Thymus (tissue), 11 donors: Measurements from ENCODE around the gene AKT3. TPM values are rescaled to one million over a fixed set of nuclear protein-coding genes. Genes with fewer than 3 reads are reported as not detected.

Source experiments
- DNase-seq, 9 donors: peaks; one replicate each; pipeline ENCODE4 v3.0.0-alpha.2; 2013; ENCODE audit warnings: low spot score in 9 of 9, low read depth in 6 of 9, missing footprints in 1 of 9
- H3K27ac ChIP-seq, 2 donors: one replicate each; pipeline ENCODE4 v1.5.1; 2013; ENCODE audit warnings: control low read depth in 1 of 2, low read depth in 1 of 2, low read length in 1 of 2, mild to moderate bottlenecking in 1 of 2, moderate library complexity in 1 of 2
- H3K27me3 ChIP-seq, 2 donors: one replicate each; pipeline ENCODE4 v1.5.1; 2013; ENCODE audit warnings: low read length in 1 of 2; ENCODE audit not compliant: control insufficient read depth in 2 of 2, insufficient read depth in 1 of 2
- H3K36me3 ChIP-seq, 2 donors: one replicate each; pipeline ENCODE4 v1.5.1; 2013; ENCODE audit warnings: low read length in 1 of 2, mild to moderate bottlenecking in 1 of 2, moderate library complexity in 1 of 2; ENCODE audit not compliant: control insufficient read depth in 2 of 2, insufficient read depth in 2 of 2
- H3K4me1 ChIP-seq, 2 donors: one replicate each; pipeline ENCODE4 v1.5.1; 2013; ENCODE audit warnings: low read length in 2 of 2; ENCODE audit not compliant: control insufficient read depth in 2 of 2, insufficient read depth in 2 of 2
- H3K4me3 ChIP-seq, 2 donors: one replicate each; pipeline ENCODE4 v1.5.1; 2013; ENCODE audit warnings: low read length in 2 of 2, control low read depth in 1 of 2, mild to moderate bottlenecking in 1 of 2
- H3K9me3 ChIP-seq, 2 donors: one replicate each; pipeline ENCODE4 v1.5.1; 2013; ENCODE audit warnings: low read length in 1 of 2, mild to moderate bottlenecking in 1 of 2; ENCODE audit not compliant: control insufficient read depth in 2 of 2, insufficient read depth in 1 of 2
- WGBS: extraction: QIAGEN DNeasy Blood & Tissue Kit; methylation state at CpG from one replicate; pipeline ENCODE4 v1.1.7; 2013; 5-methylcytosine and 5-hydroxymethylcytosine counted together
- polyA plus RNA-seq: library from polyadenylated mRNA; stranded (reverse); fragments of 200-250 nt; gene quantifications from one replicate; pipeline ENCODE4 v1.2.3, GENCODE V29; 2013
- total RNA-seq: library from RNA; stranded (reverse); fragments of 120-200 nt; gene quantifications from one replicate; pipeline ENCODE4 v1.2.4, GENCODE V29; 2013
- donor health status: healthy.

The AKT3 gene
- total and polyA plus RNA-seq, 2 donors, result 14.5 to 45.3 TPM

- no peaks in the 10 kb centered on the region for H3K27me3 ChIP-seq
- H3K36me3 ChIP-seq, result peaks cover 0 to 2% of the 10 kb centered on the region in 2 donors
- peaks cover 14 to 28% of the 10 kb centered on the region in 2 donors for H3K4me1 ChIP-seq
- H3K27ac ChIP-seq, result no peak overlapping the region
- H3K4me3 ChIP-seq, result no peak overlapping the region
- H3K9me3 ChIP-seq, result peaks cover 0 to 3% of the 10 kb centered on the region in 2 donors
- no peak for DNase-seq
- WGBS, result 96% methylated on average over 55 of the region's 55 CpGs
These were observed 375.7 kb downstream of the AKT3 start for GRCh38 chr1:243474136-243474881.

GRCh38 chr1:243473227-243474135, 376.6 kb downstream of the AKT3 start:
- H3K4me3 ChIP-seq, result peak overlapping the region; percentile 41 to 54
- 11% methylated on average over 12 of the region's 12 CpGs for whole genome bisulfite sequencing
- peak overlapping the region; percentile 36 to 64 for H3K27ac ChIP-seq
- peaks cover 0 to 2% of the 10 kb centered on the region in 2 donors for H3K36me3 ChIP-seq
- peaks cover 14 to 28% of the 10 kb centered on the region in 2 donors for H3K4me1 ChIP-seq
- H3K9me3 ChIP-seq, result peaks cover 0 to 3% of the 10 kb centered on the region in 2 donors
- DNase-seq, result peak in 2 of 9 donors; percentile 36 to 55
- H3K27me3 ChIP-seq, result no peaks in the 10 kb centered on the region

GRCh38 chr1:243471754-243472745, 378.0 kb downstream of the AKT3 start:
- Histone ChIP-seq H3K36me3 (peaks cover 0 to 2% of the 10 kb centered on the region in 2 donors), H3K4me1 (peaks cover 12 to 20% of the 10 kb centered on the region in 2 donors), H3K27me3 (no peaks in the 10 kb centered on the region), H3K4me3 (no peak overlapping the region), H3K9me3 (peaks cover 0 to 3% of the 10 kb centered on the region in 2 donors), H3K27ac (no peak overlapping the region)
- WGBS, result 85% methylated on average over 3 of the region's 3 CpGs
- no peak for DNase-seq

GRCh38 chr1:243471026-243471685, 378.9 kb downstream of the AKT3 start:
- WGBS, result 97% methylated on average over 17 of the region's 17 CpGs
- H3K36me3 ChIP-seq, result peaks cover 0 to 2% of the 10 kb centered on the region in 2 donors
- H3K4me1 ChIP-seq, result peaks cover 9 to 19% of the 10 kb centered on the region in 2 donors
- H3K27ac ChIP-seq, result no peak overlapping the region
- no peaks in the 10 kb centered on the region for H3K27me3 ChIP-seq
- peaks cover 0 to 3% of the 10 kb centered on the region in 2 donors for H3K9me3 ChIP-seq
- no peak for DNase-seq
- no peak overlapping the region for H3K4me3 ChIP-seq

- Histone ChIP-seq H3K27me3 (no peaks in the 10 kb centered on the region), H3K27ac (no peak overlapping the region), H3K4me1 (peaks cover 9 to 19% of the 10 kb centered on the region in 2 donors), H3K9me3 (peaks cover 0 to 3% of the 10 kb centered on the region in 2 donors), H3K36me3 (peaks cover 0 to 5% of the 10 kb centered on the region in 2 donors), H3K4me3 (no peak overlapping the region)
- no peak for DNase-seq
- 93% methylated on average over 7 of the region's 7 CpGs for WGBS
These were observed 379.5 kb downstream of the AKT3 start for GRCh38 chr1:243470502-243470901.

- H3K27ac ChIP-seq, result no peak overlapping the region
- peaks cover 0 to 3% of the 10 kb centered on the region in 2 donors for H3K36me3 ChIP-seq
- WGBS, result 99% methylated on average over 3 of the region's 3 CpGs
- H3K4me1 ChIP-seq, result peaks cover 9 to 19% of the 10 kb centered on the region in 2 donors
- no peak overlapping the region for H3K4me3 ChIP-seq
- DNase-seq, result no peak
- no peaks in the 10 kb centered on the region for H3K9me3 ChIP-seq
- H3K27me3 ChIP-seq, result no peaks in the 10 kb centered on the region
These were observed 380.5 kb downstream of the AKT3 start for GRCh38 chr1:243469497-243469896.

- H3K4me1 ChIP-seq, result peaks cover 0 to 3% of the 10 kb centered on the region in 2 donors
- 88% methylated on average over 5 of the region's 5 CpGs for WGBS
- no peak overlapping the region for H3K27ac ChIP-seq
These were observed 384.3 kb downstream of the AKT3 start for GRCh38 chr1:243465738-243466137.

GRCh38 chr1:243465081-243465480, 385.0 kb downstream of the AKT3 start:
- no peaks in the 10 kb centered on the region for H3K9me3 ChIP-seq
- WGBS, result 97% methylated on average over 5 of the region's 5 CpGs
- H3K27me3 ChIP-seq, result no peaks in the 10 kb centered on the region
- H3K4me3 ChIP-seq, result no peak overlapping the region
- no peak for DNase-seq
- peaks cover 4 to 9% of the 10 kb centered on the region in 2 donors for H3K4me1 ChIP-seq
- H3K27ac ChIP-seq, result no peak overlapping the region
- peaks cover 0 to 7% of the 10 kb centered on the region in 2 donors for H3K36me3 ChIP-seq

More at GRCh38 chr1:243465738-243466137, 384.3 kb downstream of the AKT3 start:
- no peaks in the 10 kb centered on the region for H3K27me3 ChIP-seq
- peaks cover 0 to 7% of the 10 kb centered on the region in 2 donors for H3K36me3 ChIP-seq
- no peak overlapping the region for H3K4me3 ChIP-seq
- H3K9me3 ChIP-seq, result no peaks in the 10 kb centered on the region
- no peak for DNase-seq
